AG04449 (cell line): Measurements from ENCODE around the gene MARF1.
"Not testable (repeated sequence)": the region's sequence is repeated elsewhere in the genome, so short reads cannot be mapped to it uniquely, and the experiment has no call there.

ENCODE experiments used
- CTCF ChIA-PET: fragments of 350-600 bp; formaldehyde crosslinking; extraction: SDS; loops from one replicate; lab custom pipeline; 2021; ENCODE audit warnings: antibody characterized with exemption; lab: Yijun Ruan, JAX
- POLR2A ChIA-PET: fragments of 400-600, 350-600 bp; formaldehyde crosslinking; extraction: SDS; loops from one replicate; lab custom pipeline; 2020; ENCODE audit warnings: antibody characterized with exemption, inconsistent platforms; lab: Yijun Ruan, JAX
- DNase-seq: peaks from one replicate; pipeline ENCODE4 v3.0.0-alpha.2; 2010; ENCODE audit warnings: low read depth, low spot score
- H3K4me3 ChIP-seq: 2 replicates; pipeline ENCODE4 v1.5.1; 2011; ENCODE audit warnings: low read depth, mild to moderate bottlenecking, control low read depth, low read length
- CTCF ChIP-seq: IDR thresholded peaks from one replicate; pipeline ENCODE4 v1.5.1; 2011; ENCODE audit warnings: mild to moderate bottlenecking, moderate library complexity, low read length, control low read depth, inconsistent platforms; ENCODE audit not compliant: insufficient read depth; ENCODE audit errors: missing control alignments

Gene MARF1

GRCh38 chr16:15654591-15654990 lies 11.6 kb upstream of the MARF1 start:
- no peak for TF ChIP-seq CTCF
- ChIA-PET POLR2A (no interaction called here), CTCF (interaction anchor here (0.6 to 2.4 kb wide), 2 partner anchors 10 to 12 kb away, joined by 3 to 7 read pairs; no protein-coding TSS in a partner anchor)
- no peak for DNase-seq
- no peak overlapping the region for H3K4me3 ChIP-seq

- CTCF ChIA-PET, result interaction anchor here (0.9 to 2.4 kb wide), 2 partner anchors 9 to 226 kb away, joined by 3 to 7 read pairs; no protein-coding TSS in a partner anchor
- POLR2A ChIA-PET, result interaction anchor here (1.0 to 1.3 kb wide), 2 partner anchors 9 to 10 kb away, joined by 3 to 4 read pairs; partner anchors contain the start of gene MARF1
- no peak for TF ChIP-seq CTCF
- no peak for DNase-seq
- H3K4me3 ChIP-seq, result peak overlapping the region; percentile 20
Measured at GRCh38 chr16:15653227-15653626, 10.3 kb upstream of the MARF1 start.

GRCh38 chr16:15652293-15653001 lies 9.5 kb upstream of the MARF1 start:
- no peak overlapping the region for H3K4me3 ChIP-seq
- CTCF ChIA-PET, result interaction anchor here (0.9 to 2.4 kb wide), 2 partner anchors 8 to 225 kb away, joined by 3 to 7 read pairs; no protein-coding TSS in a partner anchor
- POLR2A ChIA-PET, result interaction anchor here (1.0 to 1.3 kb wide), 2 partner anchors 8 to 10 kb away, joined by 3 to 4 read pairs; partner anchors contain the start of gene MARF1

GRCh38 chr16:15650698-15651171 lies 7.8 kb upstream of the MARF1 start:
- ChIA-PET POLR2A (no interaction called here), CTCF (interaction anchor here (1.1 to 1.5 kb wide), 2 partner anchors 10 to 33 kb away, joined by 3 read pairs; no protein-coding TSS in a partner anchor)
- no peak for DNase-seq
- H3K4me3 ChIP-seq, result peak overlapping the region; percentile 79
- TF ChIP-seq CTCF, result no peak

More at GRCh38 chr16:15652293-15653001, 9.5 kb upstream of the MARF1 start:
- DNase-seq, result no peak
- TF ChIP-seq CTCF, result no peak

- H3K4me3 ChIP-seq, result peak within 1 kb of the TSS; percentile 79
- POLR2A ChIA-PET, result no interaction called here
- no peak for TF ChIP-seq CTCF
- no peak for DNase-seq
- CTCF ChIA-PET, result interaction anchor here (1.1 to 1.5 kb wide), 2 partner anchors 9 to 33 kb away, joined by 3 read pairs; no protein-coding TSS in a partner anchor
Measured at GRCh38 chr16:15650019-15650697, 7.2 kb upstream of the MARF1 start, which contains the start of gene NDE1. TSS of gene NDE1 (plus strand) at chr16:15650245. CDS start at chr16:15664779, 14,534 bp downstream.

- DNase-seq, result no peak
- no peak for TF ChIP-seq CTCF
- ChIA-PET POLR2A (no interaction called here), CTCF (interaction anchor here (1.1 to 1.5 kb wide), 2 partner anchors 9 to 34 kb away, joined by 3 read pairs; no protein-coding TSS in a partner anchor)
- H3K4me3 ChIP-seq, result peak overlapping the region; percentile 54
Measured at GRCh38 chr16:15649727-15650018, 6.7 kb upstream of the MARF1 start.

- POLR2A ChIA-PET, DNase-seq: not testable (repeated sequence)
- H3K4me3 ChIP-seq, result peak overlapping the region; percentile 54
- CTCF ChIA-PET, result interaction anchor here (1.5 kb wide), 1 partner anchor 8 kb away, joined by 3 read pairs; no protein-coding TSS in a partner anchor
Measured at GRCh38 chr16:15649311-15649710, 6.4 kb upstream of the MARF1 start.
